HG03108 (cell line): ENCODE measurements around the gene ZCCHC14.
"Not testable (repeated sequence)": the region's sequence is repeated elsewhere in the genome, so short reads cannot be mapped to it uniquely, and the experiment has no call there.

Source experiments
- ATAC-seq: cut with Tn5 transposase; IDR thresholded peaks from one replicate; pipeline ENCODE4 v1.9.1; 2021; ENCODE audit warnings: moderate library complexity; ENCODE audit not compliant: unreplicated experiment

The ZCCHC14 gene

GRCh38 chr16:87482266-87482665 lies 10.6 kb downstream of the ZCCHC14 start:
- ATAC-seq, result no peak

- not testable (repeated sequence) for ATAC-seq
Observed at GRCh38 chr16:87481711-87482110, 11.1 kb downstream of the ZCCHC14 start.

- ATAC-seq, result not testable (repeated sequence)
Observed at GRCh38 chr16:87477209-87477981, 15.4 kb downstream of the ZCCHC14 start.

- ATAC-seq, result no peak
Observed at GRCh38 chr16:87474566-87474996, 18.2 kb downstream of the ZCCHC14 start.

- ATAC-seq, result no peak
Observed at GRCh38 chr16:87474017-87474416, 18.8 kb downstream of the ZCCHC14 start.

DNA sequence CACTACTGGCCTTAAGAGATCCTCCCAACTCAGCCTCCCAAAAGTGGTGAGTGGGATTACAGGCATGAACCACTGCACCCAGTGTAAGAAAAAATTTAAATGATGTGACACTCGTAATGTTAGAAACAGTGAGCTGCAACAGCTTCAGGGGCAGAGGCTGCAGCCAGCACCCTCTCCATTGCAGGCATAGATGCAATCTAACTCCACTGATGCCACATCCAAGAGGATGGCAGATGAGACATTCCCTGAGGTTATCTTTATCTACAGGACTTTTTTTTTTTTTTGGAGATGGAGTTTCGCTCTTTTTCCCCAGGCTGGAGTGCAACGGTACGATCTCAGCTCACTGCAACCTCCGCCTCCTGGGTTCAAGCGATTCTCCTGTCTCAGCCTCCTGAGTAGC lies 19.9 kb downstream of the ZCCHC14 start:
- ATAC-seq, result no peak

DNA sequence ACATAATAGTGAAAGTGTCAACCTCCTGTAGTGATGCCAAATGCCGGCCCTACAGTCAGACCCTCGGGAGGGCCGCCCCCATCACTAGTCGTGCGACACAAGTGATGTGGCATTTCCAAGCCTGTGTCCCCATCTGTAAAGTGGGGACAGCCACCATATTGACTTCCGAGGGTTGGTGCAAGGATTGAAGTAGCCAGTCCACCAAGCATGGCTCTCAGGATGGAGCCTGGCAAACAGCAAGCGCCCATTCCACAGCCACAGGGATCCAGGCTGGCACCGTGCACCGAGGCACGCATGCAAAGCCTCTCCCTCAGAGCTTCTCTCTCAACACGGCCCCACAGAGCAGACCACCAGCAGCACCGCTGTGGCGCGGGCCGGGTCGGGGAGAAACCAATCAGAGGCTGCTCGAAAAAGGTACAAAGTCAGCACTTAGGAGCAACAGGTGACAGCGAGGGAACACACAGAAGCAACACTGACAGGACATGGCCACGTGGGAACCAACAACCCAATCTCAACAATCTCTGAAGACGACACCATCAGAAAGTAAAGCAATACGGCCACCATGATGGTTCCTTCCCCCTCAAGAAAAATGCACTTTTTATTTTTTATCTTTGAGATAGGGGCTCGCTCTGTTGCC lies 20.6 kb downstream of the ZCCHC14 start:
- ATAC-seq, result no peak

DNA sequence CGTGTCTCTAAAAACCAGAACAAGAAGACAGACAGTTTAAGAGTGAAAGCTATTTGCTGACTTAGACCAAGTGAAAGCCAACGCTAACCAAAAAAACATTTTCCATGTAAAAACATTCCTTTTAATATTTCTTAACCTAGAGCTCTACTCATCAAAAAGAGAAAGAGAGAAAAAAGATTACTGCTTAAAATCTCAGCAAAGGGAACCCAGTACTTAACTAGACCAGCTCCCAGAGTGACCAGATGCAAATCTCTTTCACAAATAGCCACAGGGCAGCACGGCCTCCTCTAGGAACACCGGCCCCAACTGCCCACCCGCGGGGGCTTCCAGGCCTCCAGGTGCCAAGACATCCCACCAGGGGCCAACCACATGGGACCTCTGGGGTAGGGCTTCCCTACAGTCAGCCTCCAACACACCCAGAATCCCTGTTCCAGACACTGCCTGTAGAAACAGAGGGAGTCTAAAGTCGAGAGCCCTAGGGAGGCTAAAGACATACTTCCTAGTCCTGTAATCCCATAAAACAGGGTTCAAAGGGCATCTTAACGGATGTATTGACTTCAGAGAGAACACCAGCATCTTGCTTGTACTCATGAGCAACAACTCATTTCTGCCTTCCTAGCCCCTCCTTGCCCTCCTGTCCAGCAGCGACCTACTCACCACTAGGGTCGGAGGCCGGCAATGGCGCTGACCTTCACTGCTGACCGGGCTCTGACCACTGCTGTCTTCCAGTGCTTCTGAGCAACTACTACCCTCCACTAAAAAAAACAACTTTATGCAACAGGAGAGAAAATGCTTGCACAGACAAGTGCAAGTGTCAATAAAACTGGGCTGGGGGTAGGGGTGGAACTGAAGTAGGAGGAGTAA lies 21.3 kb downstream of the ZCCHC14 start:
- ATAC-seq, result no peak

DNA sequence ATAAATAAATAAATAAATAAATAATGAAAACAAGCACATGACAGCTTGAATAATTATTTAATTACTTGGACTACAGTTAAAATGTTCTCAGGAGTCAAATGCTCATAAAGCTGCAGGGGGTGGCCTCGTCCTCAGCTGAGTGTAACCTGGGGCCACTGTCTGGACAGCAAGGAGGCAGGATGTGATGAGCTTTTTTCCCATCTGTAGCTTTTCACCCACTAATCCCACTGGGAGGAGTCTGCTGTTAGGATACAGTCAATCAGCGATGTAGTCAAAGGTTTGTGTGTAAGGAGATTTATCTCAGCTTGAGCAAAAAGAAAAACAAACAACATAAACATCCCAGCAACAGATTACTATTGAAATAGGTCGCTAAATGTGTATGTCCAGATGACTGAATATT lies 22.5 kb downstream of the ZCCHC14 start:
- no peak for ATAC-seq

DNA sequence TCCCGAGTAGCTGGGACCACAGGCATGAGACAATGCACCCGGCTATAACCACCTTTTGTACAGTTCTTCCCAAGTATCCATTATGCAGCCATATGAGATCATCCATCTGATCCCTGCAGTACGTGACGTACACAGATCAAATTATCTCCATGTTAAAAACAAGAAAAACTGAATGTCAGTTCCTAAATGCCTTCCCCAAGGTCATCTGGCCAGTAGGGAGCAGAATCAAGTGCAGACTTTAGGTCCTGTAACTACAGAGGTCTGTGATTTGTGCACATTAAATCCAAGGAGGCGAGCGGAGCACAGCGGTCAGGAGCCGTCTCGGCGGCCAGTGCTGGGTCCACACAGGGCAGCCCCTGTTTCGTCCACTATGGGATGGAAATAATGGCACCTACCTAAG lies 23.7 kb downstream of the ZCCHC14 start:
- no peak for ATAC-seq

GRCh38 chr16:87468550-87468949 lies 24.3 kb downstream of the ZCCHC14 start:
- ATAC-seq, result no peak

DNA sequence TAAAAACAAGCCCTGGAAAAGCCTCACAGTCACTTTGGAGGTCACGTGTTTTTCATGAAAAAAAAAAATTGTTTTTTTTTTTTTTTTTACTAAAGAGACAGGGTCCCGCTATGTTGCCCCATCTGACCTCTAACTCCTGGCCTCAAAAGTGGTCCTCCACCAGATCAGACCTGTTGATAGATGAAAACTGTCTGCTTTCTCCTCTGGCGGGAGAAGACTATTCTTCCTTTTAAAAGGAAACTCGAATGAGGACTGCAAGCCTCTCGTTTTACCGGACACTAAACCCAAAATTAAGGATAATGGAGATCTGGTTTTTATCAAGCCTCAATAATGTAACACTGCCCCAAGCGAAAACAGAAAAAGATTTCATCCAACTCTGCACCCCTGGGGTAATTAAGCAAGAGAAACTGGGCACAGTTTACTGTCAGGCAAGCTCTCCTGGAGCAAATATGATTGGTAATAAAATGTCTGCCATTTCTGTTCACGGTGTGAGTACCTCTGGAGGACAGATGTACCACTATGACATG lies 25.8 kb downstream of the ZCCHC14 start:
- ATAC-seq, result no peak

- no peak for ATAC-seq
Observed at GRCh38 chr16:87465879-87466278, 26.9 kb downstream of the ZCCHC14 start.

GRCh38 chr16:87465306-87465705 lies 27.5 kb downstream of the ZCCHC14 start:
- no peak for ATAC-seq

DNA sequence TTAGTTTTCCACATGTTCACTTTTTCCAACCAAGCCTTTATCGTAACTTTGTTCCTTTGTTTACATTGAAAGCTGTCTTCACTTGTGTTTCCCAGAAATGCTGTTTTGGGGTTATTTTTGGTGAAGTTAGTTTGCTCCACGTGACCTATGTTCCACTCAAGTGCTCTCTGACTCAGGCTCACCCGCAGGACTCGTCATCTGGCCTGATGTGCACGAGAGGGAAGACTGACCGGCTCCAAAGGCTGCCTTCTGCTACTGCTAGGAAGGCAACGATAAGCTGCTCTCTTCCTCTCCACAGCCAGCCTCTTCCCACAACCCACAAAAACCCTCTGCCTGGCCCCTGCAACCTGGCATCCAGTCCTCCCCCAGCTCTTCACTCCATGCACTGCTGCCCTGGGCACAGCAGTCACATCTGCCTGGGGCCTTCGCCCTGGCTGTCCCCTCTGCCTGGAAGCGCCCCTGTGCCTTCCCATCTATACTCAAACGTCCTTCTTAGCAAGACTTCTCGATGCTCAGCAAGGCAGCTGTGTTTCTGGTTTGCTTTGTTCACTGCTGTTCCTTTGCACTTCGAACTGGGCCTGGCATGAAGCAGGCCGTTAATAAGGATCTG lies 28.0 kb downstream of the ZCCHC14 start:
- ATAC-seq, result no peak

DNA sequence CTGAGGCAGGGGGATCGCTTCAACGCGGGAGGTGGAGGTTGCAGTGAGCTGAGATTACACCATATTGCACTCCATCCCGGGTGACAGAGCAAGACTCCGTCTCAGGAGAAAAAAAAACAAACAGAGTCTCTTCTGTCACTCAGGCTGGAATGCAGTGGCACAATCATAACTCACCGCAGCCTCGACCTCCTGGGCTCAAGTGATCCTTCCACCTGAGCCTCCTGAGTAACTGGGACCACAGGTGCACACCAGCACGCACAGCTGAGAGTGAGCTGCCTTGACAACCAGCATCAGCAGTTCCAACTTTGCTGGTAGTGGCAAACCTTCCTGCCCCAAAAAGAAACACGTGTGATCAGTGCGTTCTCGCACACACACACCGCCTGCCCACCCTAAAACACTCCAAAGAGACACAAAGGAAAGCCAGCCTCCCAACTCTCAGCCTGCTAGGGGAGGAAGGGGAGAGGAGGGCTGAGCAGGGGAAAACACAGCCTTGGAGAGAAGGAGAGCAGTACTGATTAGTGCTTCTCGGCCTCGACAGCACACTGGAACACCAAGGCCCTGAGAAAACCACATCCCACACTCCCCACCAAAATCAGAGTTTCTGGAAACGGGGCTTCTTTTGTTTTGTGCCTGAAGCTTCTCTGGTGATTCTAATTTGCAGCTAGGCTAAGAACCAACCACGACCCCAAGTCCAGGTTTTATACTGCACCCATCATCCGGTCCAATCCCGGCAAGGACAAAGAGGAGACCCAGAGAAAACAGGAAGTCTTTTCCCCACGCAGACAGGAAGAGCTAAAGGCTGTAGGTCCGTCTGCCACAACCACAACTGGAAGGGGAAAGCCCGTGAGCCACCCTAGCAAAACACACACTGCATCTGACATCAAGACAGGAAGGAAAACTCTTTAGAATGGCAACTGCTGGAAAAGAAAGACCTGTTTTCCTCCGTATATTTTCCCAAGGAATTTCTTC lies 28.8 kb downstream of the ZCCHC14 start:
- ATAC-seq, result no peak

GRCh38 chr16:87461466-87461991 lies 31.3 kb downstream of the ZCCHC14 start:
- ATAC-seq, result no peak

- ATAC-seq, result no peak
Observed at GRCh38 chr16:87460936-87461335, 31.9 kb downstream of the ZCCHC14 start.

GRCh38 chr16:87459833-87460232 lies 33.0 kb downstream of the ZCCHC14 start:
- ATAC-seq, result no peak

- ATAC-seq, result no peak
Observed at GRCh38 chr16:87459027-87459426, 33.8 kb downstream of the ZCCHC14 start.
